GM12878 (cell line): Measurements from ENCODE around the gene IL36G. TPM values are rescaled to one million over a fixed set of nuclear protein-coding genes. Genes with fewer than 3 reads are reported as not detected.

ENCODE experiments used
- ATAC-seq: fragments of 200-7000 bp; cut with Tn5 transposase; 3 replicates; pipeline ENCODE4 v1.9.1; 2020; ENCODE audit warnings: mild to moderate bottlenecking, moderate library complexity
- BruUV-seq: library from RNA; stranded (reverse); fragments of 400-500 nt; replicated peaks from 2 replicates; lab custom pipeline; 2021; lab: Mats Ljungman, UMichigan
- CTCF ChIA-PET: fragments of 300-600 bp; sonication (Branson Sonifier 250); formaldehyde crosslinking; extraction: SDS; loops from one replicate; lab custom pipeline; 2021; ENCODE audit warnings: inconsistent platforms; lab: Yijun Ruan, JAX
- POLR2A ChIA-PET: fragments of 350-600 bp; formaldehyde crosslinking; extraction: SDS; loops from one replicate; lab custom pipeline; 2021; ENCODE audit warnings: inconsistent platforms; lab: Charles Lee
- RAD21 ChIA-PET: fragments of 300-600 bp; sonication (Branson Sonifier 250); formaldehyde crosslinking; loops from one replicate; lab custom pipeline; 2023; ENCODE audit warnings: antibody characterized with exemption; ENCODE audit not compliant: unreplicated experiment; lab: Charles Lee
- SMC1A ChIA-PET: fragments of 300-600 bp; sonication (Branson Sonifier 250); formaldehyde crosslinking; loops from one replicate; lab custom pipeline; 2023; ENCODE audit not compliant: unreplicated experiment, uncharacterized antibody; lab: Charles Lee
- DNase-seq: peaks from one replicate; pipeline ENCODE4 v3.0.0-alpha.2; 2011; ENCODE audit warnings: low read depth, low spot score
- FAIRE-seq: peaks from 3 replicates; lab custom pipeline; 2011; peaks lifted over from hg19 to GRCh38; lab: Jason Lieb, UNC
- H2AFZ ChIP-seq: 2 replicates; pipeline ENCODE4 v1.6.0; 2011; ENCODE audit warnings: low read depth, low read length, control low read depth; ENCODE audit not compliant: control insufficient read depth
- H3K27ac ChIP-seq: 2 replicates; pipeline ENCODE4 v1.5.1; 2011; ENCODE audit warnings: control low read depth; ENCODE audit not compliant: control insufficient read depth, insufficient read depth
- H3K27me3 ChIP-seq, 2 experiments: replicated peaks in 1 of 2; 2 replicates each; pipeline versions ENCODE4 v1.6.0 to v1.6.1; 2011; ENCODE audit warnings: low read length in 1 of 2; ENCODE audit not compliant: control insufficient read depth in 2 of 2, insufficient read depth in 2 of 2
- H3K36me3 ChIP-seq, 2 experiments: 2 replicates each; pipeline ENCODE4 v1.5.1; 2011; ENCODE audit warnings: low read length in 1 of 2; ENCODE audit not compliant: control insufficient read depth in 2 of 2, insufficient read depth in 2 of 2
- H3K4me1 ChIP-seq: 2 replicates; pipeline ENCODE4 v1.6.1; 2011; ENCODE audit warnings: mild to moderate bottlenecking, low read length, moderate library complexity, mixed read lengths; ENCODE audit not compliant: control insufficient read depth, insufficient read depth
- H3K4me2 ChIP-seq: 2 replicates; pipeline ENCODE4 v1.6.0; 2011; ENCODE audit warnings: control low read depth; ENCODE audit not compliant: control insufficient read depth, insufficient read depth
- H3K4me3 ChIP-seq: fragments of 200-600 bp; sonication (generic); 2 replicates; pipeline ENCODE4 v1.5.1; 2016
- H3K79me2 ChIP-seq: 2 replicates; pipeline ENCODE4 v1.6.0; 2011; ENCODE audit warnings: low read length; ENCODE audit not compliant: control insufficient read depth, insufficient read depth
- H3K9ac ChIP-seq: 2 replicates; pipeline ENCODE4 v1.8.0; 2011; ENCODE audit warnings: low read length, control low read depth, mixed read lengths; ENCODE audit not compliant: control insufficient read depth, insufficient read depth
- H3K9me3 ChIP-seq: replicated peaks from 3 replicates; pipeline ENCODE4 v1.5.1; 2011; ENCODE audit warnings: mild to moderate bottlenecking, low read length; ENCODE audit not compliant: control insufficient read depth, insufficient read depth
- H4K20me1 ChIP-seq: 2 replicates; pipeline ENCODE4 v1.6.0; 2011; ENCODE audit not compliant: control insufficient read depth, insufficient read depth
- BCL3 ChIP-seq: IDR thresholded peaks from 2 replicates; pipeline ENCODE4 v1.6.1; 2011; ENCODE audit warnings: borderline replicate concordance, low read depth, mild to moderate bottlenecking, moderate library complexity, low read length; ENCODE audit not compliant: insufficient read depth, poor library complexity, severe bottlenecking
- BMI1 ChIP-seq: fragments of 450-650 bp; IDR thresholded peaks from 2 replicates; pipeline ENCODE4 v1.6.1; 2016; ENCODE audit warnings: mild to moderate bottlenecking, moderate library complexity, borderline replicate concordance
- CHD1 ChIP-seq: IDR thresholded peaks from 2 replicates; pipeline ENCODE4 v1.6.1; 2012; ENCODE audit warnings: low read depth, low read length, improper control_type of control experiment
- E4F1 ChIP-seq: fragments of 450-650 bp; IDR thresholded peaks from 2 replicates; pipeline ENCODE4 v1.6.1; 2018; ENCODE audit warnings: borderline replicate concordance, mild to moderate bottlenecking; ENCODE audit not compliant: partially characterized antibody
- EGR1 ChIP-seq, 2 experiments: IDR thresholded peaks; 1 replicate in 1 of 2; 2 replicates in 1 of 2; pipeline ENCODE4 v1.6.1; 2011 to 2012; ENCODE audit warnings: low read depth in 2 of 2, low read length in 2 of 2, borderline replicate concordance in 1 of 2, mild to moderate bottlenecking in 1 of 2, moderate library complexity in 1 of 2
- HDAC2 ChIP-seq: fragments of 200-600 bp; sonication (generic); IDR thresholded peaks from 2 replicates; pipeline ENCODE4 v1.6.1; 2017
- KAT2A ChIP-seq: conservative IDR thresholded peaks from 2 replicates; pipeline ENCODE4 v1.6.1; 2011; ENCODE audit warnings: low read depth, low read length; ENCODE audit not compliant: control insufficient read depth
- KDM1A ChIP-seq: fragments of 200-600 bp; sonication (generic); IDR thresholded peaks from 2 replicates; pipeline ENCODE4 v1.6.1; 2016; ENCODE audit warnings: borderline replicate concordance
- MXI1 ChIP-seq: fragments of 150-350 bp; IDR thresholded peaks from 2 replicates; pipeline ENCODE4 v1.6.1; 2011; ENCODE audit warnings: low read depth, mild to moderate bottlenecking, inconsistent platforms, low read length, improper control_type of control experiment
- PAX8 ChIP-seq: fragments of 450-650 bp; IDR thresholded peaks from 2 replicates; pipeline ENCODE4 v1.6.1; 2017; ENCODE audit warnings: mild to moderate bottlenecking, moderate library complexity
- PKNOX1 ChIP-seq: fragments of 450-650 bp; IDR thresholded peaks from 2 replicates; pipeline ENCODE4 v1.6.1; 2016; ENCODE audit warnings: mild to moderate bottlenecking
- RBBP5 ChIP-seq: fragments of 200-600 bp; sonication (generic); conservative IDR thresholded peaks from 2 replicates; pipeline ENCODE4 v1.6.1; 2016
- RFX5 ChIP-seq: IDR thresholded peaks from 2 replicates; pipeline ENCODE4 v1.6.1; 2011; ENCODE audit warnings: low read depth, low read length, improper control_type of control experiment
- SIX5 ChIP-seq: IDR thresholded peaks from 2 replicates; pipeline ENCODE4 v1.6.1; 2011; ENCODE audit warnings: mild to moderate bottlenecking, low read depth, low read length, moderate library complexity; ENCODE audit not compliant: severe bottlenecking
- SREBF1 ChIP-seq: IDR thresholded peaks from 2 replicates; pipeline ENCODE4 v1.6.1; 2012; ENCODE audit warnings: mild to moderate bottlenecking, low read length
- SRF ChIP-seq, 2 experiments: IDR thresholded peaks; 2 replicates each; pipeline ENCODE4 v1.6.1; 2011; ENCODE audit warnings: low read depth in 2 of 2, low read length in 2 of 2, mild to moderate bottlenecking in 1 of 2, moderate library complexity in 1 of 2
- USF1 ChIP-seq: IDR thresholded peaks from 2 replicates; pipeline ENCODE4 v1.6.1; 2011; ENCODE audit warnings: borderline replicate concordance, low read depth, mild to moderate bottlenecking, moderate library complexity, mixed read lengths, low read length; ENCODE audit not compliant: insufficient read depth; ENCODE audit errors: extremely low read length
- WGBS: methylation state at CpG from one replicate; pipeline ENCODE4 v1.1.6; 2016; ENCODE audit warnings: low lambda C conversion rate; ENCODE audit not compliant: insufficient replicate concordance, insufficient coverage; ENCODE audit errors: missing lambda C conversion rate; 5-methylcytosine and 5-hydroxymethylcytosine counted together
- in situ Hi-C: fragments of 300-500 bp; cut with MboI; formaldehyde crosslinking; loops from 9 replicates; pipeline ENCODE4 v1.14.3; 2018; ENCODE audit warnings: mixed read lengths
- intact Hi-C: fragments of 100-400 bp; cut with micrococcal nuclease; formaldehyde crosslinking; loops from one replicate; pipeline ENCODE4 v1.14.2; 2022; ENCODE audit not compliant: unreplicated experiment
- polyA plus RNA-seq, 11 experiments: library from polyadenylated mRNA; depleted of rRNA in 4 of 11; unstranded in 6 of 11; stranded (reverse) in 5 of 11; fragments of >200 nt; fragmentation: Nextera tagmentation in 4 of 11; fragmentation: Illumina TruSeq in 1 of 11; extraction: Ambion mirVana in 4 of 11; extraction: Trizol in 1 of 11; gene quantifications; 1 replicate in 1 of 11; 2 replicates in 10 of 11; pipeline versions ENCODE4 v1.2.1 to v1.2.3, GENCODE V29; 2011 to 2016; ENCODE audit warnings: inconsistent platforms in 2 of 11, missing spikeins in 2 of 11, low read depth in 1 of 11
- total RNA-seq, 4 experiments: library from RNA; depleted of rRNA in 3 of 4; stranded (reverse); fragments of >200 nt in 3 of 4; fragmentation: Illumina TruSeq in 1 of 4; extraction: Trizol in 1 of 4; gene quantifications; 2 replicates each; pipeline versions ENCODE4 v1.2.1 to v1.2.3, GENCODE V29; 2013 to 2021

IL36G gene
- total and polyA plus RNA-seq, 10 of the 15 experiments (the other 5 are each of a cell fraction or from before 2014, with no cell fraction given): 0.10 TPM; not detected in 9

GRCh38 chr2:113010088-113010487, 32.3 kb downstream of the IL36G start:
- in situ Hi-C loops (no loop called here), intact Hi-C loops (no loop called here)
- H2AFZ ChIP-seq: no peak overlapping the region
- BruUV-seq: no TSS peak
- H3K27me3 ChIP-seq: no peaks in the 10 kb centered on the region; a peak in 1 of 4 replicates
- H3K4me2 ChIP-seq: no peak overlapping the region
- ChIA-PET SMC1A (no interaction called here), POLR2A (no interaction called here), CTCF (no interaction called here), RAD21 (no interaction called here)
- H3K4me3 ChIP-seq: no peak overlapping the region
- no peaks in the 10 kb centered on the region for H3K4me1 ChIP-seq
- 4% methylated on average over 2 of the region's 2 CpGs for WGBS
- no peaks in the 10 kb centered on the region for H3K9me3 ChIP-seq
- H3K9ac ChIP-seq: no peak overlapping the region
- H3K36me3 ChIP-seq: no peaks in the 10 kb centered on the region
- H4K20me1 ChIP-seq: no peaks in the 10 kb centered on the region
- H3K79me2 ChIP-seq: no peaks in the 10 kb centered on the region
- no peak for TF ChIP-seq HDAC2
- no peak for TF ChIP-seq MXI1
- no peak for TF ChIP-seq SREBF1
- TF ChIP-seq PAX8: no peak
- no peak for TF ChIP-seq BCL3
- TF ChIP-seq KAT2A: no peak
- no peak for TF ChIP-seq RBBP5
- no peak for TF ChIP-seq E4F1
- no peak for TF ChIP-seq SIX5
- TF ChIP-seq PKNOX1: no peak
- TF ChIP-seq CHD1: no peak
- no peak for TF ChIP-seq RFX5
- no peak for TF ChIP-seq KDM1A
- no peak for TF ChIP-seq SRF (IDR thresholded peaks at IDR 0.05; ENCODE audit: low read depth in 2 of 2, low read length in 2 of 2)
- no peak for TF ChIP-seq BMI1
- TF ChIP-seq EGR1 (IDR thresholded peaks at IDR 0.05; ENCODE audit: borderline replicate concordance in 1 of 2, low read depth in 2 of 2, low read length in 2 of 2): no peak
- TF ChIP-seq USF1: no peak
- H3K27ac ChIP-seq: no peak overlapping the region
- DNase-seq (no peak), FAIRE-seq (no peak), ATAC-seq (no peak)
